ENCODE data around the gene FLT3.

GRCh38 chr13:27979001-27979643 is 121.3 kb downstream of the FLT3 start:
- TF ChIP-seq CTCF (IDR thresholded peaks at IDR 0.05; ENCODE audit: insufficient read depth, low read length, poor library complexity, severe bottlenecking) (no peak), EZH2phosphoT487 (conservative IDR thresholded peaks at IDR 0.05; ENCODE audit: low read length) (no peak)
